ENCODE data around the gene ENKUR. TPM values are rescaled to one million over a fixed set of nuclear protein-coding genes. Genes with fewer than 3 reads are reported as not detected.

ENKUR gene
- total RNA-seq, 6 experiments from 2014 or later, result 0.15 to 1.00 (median 0.27) TPM

DNA sequence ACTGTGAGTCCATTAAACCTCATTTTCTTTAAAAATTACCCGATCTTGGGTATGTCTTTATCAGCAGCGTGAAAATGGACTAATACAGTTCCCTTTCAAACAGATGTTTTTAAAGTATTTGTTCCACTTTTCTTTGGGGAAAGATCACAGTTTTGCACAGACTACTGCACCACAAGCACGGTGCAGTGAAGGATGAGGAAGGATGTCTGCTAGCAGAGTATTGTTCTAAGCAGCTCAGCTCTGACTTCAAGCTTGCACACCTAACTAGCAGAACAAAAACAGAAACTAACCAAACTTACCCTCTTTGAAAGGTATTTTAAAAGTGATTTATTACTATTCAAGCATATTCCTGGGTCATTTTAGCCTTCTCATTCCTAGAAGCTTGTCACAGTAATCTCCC, 20.4 kb upstream of the ENKUR start:
- TF ChIP-seq POLR2A (IDR thresholded peaks at IDR 0.05), result no peak
- TF ChIP-seq, protein P1, sequence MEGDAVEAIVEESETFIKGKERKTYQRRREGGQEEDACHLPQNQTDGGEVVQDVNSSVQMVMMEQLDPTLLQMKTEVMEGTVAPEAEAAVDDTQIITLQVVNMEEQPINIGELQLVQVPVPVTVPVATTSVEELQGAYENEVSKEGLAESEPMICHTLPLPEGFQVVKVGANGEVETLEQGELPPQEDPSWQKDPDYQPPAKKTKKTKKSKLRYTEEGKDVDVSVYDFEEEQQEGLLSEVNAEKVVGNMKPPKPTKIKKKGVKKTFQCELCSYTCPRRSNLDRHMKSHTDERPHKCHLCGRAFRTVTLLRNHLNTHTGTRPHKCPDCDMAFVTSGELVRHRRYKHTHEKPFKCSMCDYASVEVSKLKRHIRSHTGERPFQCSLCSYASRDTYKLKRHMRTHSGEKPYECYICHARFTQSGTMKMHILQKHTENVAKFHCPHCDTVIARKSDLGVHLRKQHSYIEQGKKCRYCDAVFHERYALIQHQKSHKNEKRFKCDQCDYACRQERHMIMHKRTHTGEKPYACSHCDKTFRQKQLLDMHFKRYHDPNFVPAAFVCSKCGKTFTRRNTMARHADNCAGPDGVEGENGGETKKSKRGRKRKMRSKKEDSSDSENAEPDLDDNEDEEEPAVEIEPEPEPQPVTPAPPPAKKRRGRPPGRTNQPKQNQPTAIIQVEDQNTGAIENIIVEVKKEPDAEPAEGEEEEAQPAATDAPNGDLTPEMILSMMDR (IDR thresholded peaks at IDR 0.05), result no peak
- Histone ChIP-seq H3K9me3 (no peaks in the 10 kb centered on the region), H3K27ac (no peak overlapping the region), H3K4me1 (no peaks in the 10 kb centered on the region), H3K4me3 (no peak overlapping the region), H3K36me3 (no peaks in the 10 kb centered on the region), H3K27me3 (no peaks in the 10 kb centered on the region)
- no peak for DNase-seq
- WGBS (ENCODE audit: insufficient coverage, low coverage, low lambda C conversion rate, missing lambda C conversion rate), result 31% methylated on average over 3 of the region's 3 CpGs
- ATAC-seq, result peak in 2 of 4 donors; percentile 29 to 57
- intact Hi-C loops (cut with DNase I), result no loop called here

DNA sequence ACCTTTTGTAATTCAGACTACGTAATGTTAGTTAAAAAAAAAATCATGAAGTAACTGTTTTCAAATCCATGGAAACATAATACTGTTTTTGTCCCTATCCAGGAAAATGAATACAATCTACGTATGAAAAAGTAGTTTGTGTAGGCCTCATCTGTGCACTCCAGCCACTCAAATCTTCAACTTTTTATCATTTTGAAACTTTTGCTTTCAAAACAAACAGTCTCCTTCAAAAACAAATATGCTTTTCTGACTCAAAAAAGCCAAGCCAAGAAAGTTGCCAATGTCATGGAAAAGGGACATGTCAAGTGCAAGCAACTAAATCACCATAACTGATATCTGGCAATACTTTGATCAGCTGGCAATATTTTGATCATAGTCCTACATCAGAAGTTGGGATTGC, 13.6 kb upstream of the ENKUR start:
- peak overlapping the region in 2 of 3 donors; percentile 50 to 52 for H3K27ac ChIP-seq
- no peaks in the 10 kb centered on the region for H3K36me3 ChIP-seq
- no peaks in the 10 kb centered on the region for H3K9me3 ChIP-seq
- WGBS (ENCODE audit: insufficient coverage, low coverage, low lambda C conversion rate, missing lambda C conversion rate), result 41% methylated on average over 2 of the region's 2 CpGs
- DNase-seq, result no peak
- no peak for TF ChIP-seq POLR2A (IDR thresholded peaks at IDR 0.05)
- TF ChIP-seq, protein P1 (IDR thresholded peaks at IDR 0.05), result no peak
- no peak overlapping the region for H3K4me3 ChIP-seq
- no peaks in the 10 kb centered on the region for H3K27me3 ChIP-seq
- intact Hi-C loops (cut with DNase I), result no loop called here
- peak; percentile 28 to 73 (median 52) for ATAC-seq
- H3K4me1 ChIP-seq, result peaks cover 0 to 19% (median 4%) of the 10 kb centered on the region in 4 donors

DNA sequence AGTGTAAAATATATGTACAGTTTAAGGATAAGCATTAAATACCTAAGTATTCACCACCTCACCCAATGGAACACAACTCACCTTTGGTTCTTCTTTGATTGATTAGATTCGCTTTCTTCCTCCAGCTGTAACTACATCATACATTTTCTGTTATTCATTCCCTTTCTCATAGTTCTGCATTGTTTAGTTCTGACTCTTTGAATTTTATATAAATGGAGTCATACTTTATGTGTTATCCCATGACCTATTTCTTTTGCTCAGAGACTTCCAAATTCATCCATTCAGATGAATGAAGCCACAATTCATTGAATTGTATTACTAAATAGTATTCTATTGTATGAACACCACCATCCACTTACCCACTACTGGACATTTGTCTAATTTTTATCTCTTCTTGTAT, 12.8 kb upstream of the ENKUR start:
- 100% methylated on average over 1 of the region's 1 CpG for WGBS (ENCODE audit: insufficient coverage, low coverage, low lambda C conversion rate, missing lambda C conversion rate)
- no peaks in the 10 kb centered on the region for H3K36me3 ChIP-seq
- H3K4me3 ChIP-seq, result no peak overlapping the region
- H3K27me3 ChIP-seq, result no peaks in the 10 kb centered on the region
- no peak for DNase-seq
- H3K4me1 ChIP-seq, result peaks cover 0 to 19% (median 4%) of the 10 kb centered on the region in 4 donors
- peak overlapping the region in 2 of 3 donors; percentile 50 to 52 for H3K27ac ChIP-seq
- intact Hi-C loops (cut with DNase I), result no loop called here
- no peak for ATAC-seq
- H3K9me3 ChIP-seq, result no peaks in the 10 kb centered on the region
- TF ChIP-seq POLR2A (IDR thresholded peaks at IDR 0.05), result no peak
- TF ChIP-seq, protein P1 (IDR thresholded peaks at IDR 0.05), result no peak

DNA sequence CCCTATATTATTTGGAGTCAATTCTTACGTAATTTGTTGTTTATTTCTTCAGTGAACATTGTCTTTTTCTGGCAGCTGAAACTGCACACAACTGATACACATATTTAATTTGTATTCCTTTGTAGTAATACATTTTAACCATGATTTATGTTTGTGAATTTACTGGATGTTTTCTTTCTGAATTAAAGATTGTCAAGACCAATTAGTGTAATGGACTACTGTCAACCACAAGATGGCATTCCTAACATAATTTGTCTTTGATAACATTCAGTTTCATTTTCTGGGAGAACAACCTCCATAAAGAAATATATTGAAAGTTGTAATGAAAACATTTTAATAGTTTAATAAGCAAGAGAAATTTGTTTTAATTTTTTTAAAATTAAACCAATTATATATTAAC, 10.5 kb upstream of the ENKUR start:
- intact Hi-C loops (cut with DNase I), result no loop called here
- H3K36me3 ChIP-seq, result no peaks in the 10 kb centered on the region
- WGBS (ENCODE audit: insufficient coverage, low coverage, low lambda C conversion rate, missing lambda C conversion rate), result 38% methylated on average over 1 of the region's 1 CpG
- TF ChIP-seq POLR2A (IDR thresholded peaks at IDR 0.05), result no peak
- TF ChIP-seq, protein P1 (IDR thresholded peaks at IDR 0.05), result peak; percentile 48 to 62 (median 60)
- DNase-seq, result no peak
- H3K27me3 ChIP-seq, result no peaks in the 10 kb centered on the region
- peak overlapping the region in 2 of 3 donors; percentile 33 to 39 for H3K27ac ChIP-seq
- H3K9me3 ChIP-seq, result no peaks in the 10 kb centered on the region
- ATAC-seq, result peak; percentile 70 to 73 (median 72)
- peaks cover 0 to 19% (median 4%) of the 10 kb centered on the region in 4 donors for H3K4me1 ChIP-seq
- no peak overlapping the region for H3K4me3 ChIP-seq

DNA sequence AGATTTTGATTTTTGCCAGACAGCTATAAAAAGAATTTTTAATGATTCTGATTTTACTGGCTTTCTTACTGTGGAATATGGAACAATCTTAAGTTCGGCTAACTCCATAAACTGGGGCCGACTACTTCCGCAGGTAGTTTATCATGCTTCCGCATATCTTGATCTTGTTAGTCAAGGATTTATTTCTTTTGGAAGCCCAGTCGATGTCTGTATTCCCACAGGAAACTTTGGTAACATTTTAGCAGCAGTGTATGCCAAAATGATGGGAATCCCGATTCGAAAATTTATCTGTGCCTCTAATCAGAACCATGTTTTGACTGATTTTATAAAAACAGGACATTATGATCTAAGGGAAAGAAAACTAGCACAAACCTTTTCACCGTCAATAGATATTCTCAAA, 8.6 kb upstream of the ENKUR start:
- Histone ChIP-seq H3K36me3 (no peaks in the 10 kb centered on the region), H3K27ac (no peak overlapping the region), H3K27me3 (no peaks in the 10 kb centered on the region), H3K4me1 (peaks cover 0 to 12% (median 3%) of the 10 kb centered on the region in 4 donors), H3K4me3 (no peak overlapping the region), H3K9me3 (no peaks in the 10 kb centered on the region)
- DNase-seq, result no peak
- WGBS (ENCODE audit: insufficient coverage, low coverage, low lambda C conversion rate, missing lambda C conversion rate), result 81% methylated on average over 8 of the region's 8 CpGs
- intact Hi-C loops (cut with DNase I), result no loop called here
- no peak for TF ChIP-seq POLR2A (IDR thresholded peaks at IDR 0.05)
- TF ChIP-seq, protein P1 (IDR thresholded peaks at IDR 0.05), result no peak
- ATAC-seq, result no peak

Data from right lobe of liver (tissue), 6 donors.